Measurements from ENCODE around the gene KRT17.
"Not testable (repeated sequence)": the region's sequence is repeated elsewhere in the genome, so short reads cannot be mapped to it uniquely, and the experiment has no call there.

- not testable (repeated sequence) for TF ChIP-seq EZH2 (IDR thresholded peaks at IDR 0.05; ENCODE audit: insufficient read depth, poor library complexity, severe bottlenecking); EZH2phosphoT487 (IDR thresholded peaks at IDR 0.05; ENCODE audit: insufficient read depth, low read depth)
Measured at GRCh38 chr17:41621435-41621817, 2.9 kb downstream of the KRT17 start.
